Neuron (in vitro differentiated cells): ENCODE data around the gene HES1.
A peak's percentile ranks its signal among the peaks of the same experiment; 100 is the strongest.

Source experiments
- H2AFZ ChIP-seq: one replicate; pipeline ENCODE4 v1.6.1; 2013; ENCODE audit warnings: low read depth, mild to moderate bottlenecking, inconsistent platforms, low read length, moderate library complexity
- H3K27me3 ChIP-seq: one replicate; pipeline ENCODE4 v1.6.1; 2013; ENCODE audit warnings: low read length; ENCODE audit not compliant: insufficient read depth
- H3K36me3 ChIP-seq: one replicate; pipeline ENCODE4 v1.6.1; 2013; ENCODE audit warnings: low read length; ENCODE audit not compliant: insufficient read depth
- H3K4me1 ChIP-seq: one replicate; pipeline ENCODE4 v1.6.1; 2013; ENCODE audit warnings: low read length; ENCODE audit not compliant: insufficient read depth
- H3K4me3 ChIP-seq: 2 replicates; pipeline ENCODE4 v1.5.1; 2013; ENCODE audit warnings: mild to moderate bottlenecking, low read length, moderate library complexity
- H3K9me3 ChIP-seq: one replicate; pipeline ENCODE4 v1.6.1; 2013; ENCODE audit warnings: low read length

HES1 gene

DNA sequence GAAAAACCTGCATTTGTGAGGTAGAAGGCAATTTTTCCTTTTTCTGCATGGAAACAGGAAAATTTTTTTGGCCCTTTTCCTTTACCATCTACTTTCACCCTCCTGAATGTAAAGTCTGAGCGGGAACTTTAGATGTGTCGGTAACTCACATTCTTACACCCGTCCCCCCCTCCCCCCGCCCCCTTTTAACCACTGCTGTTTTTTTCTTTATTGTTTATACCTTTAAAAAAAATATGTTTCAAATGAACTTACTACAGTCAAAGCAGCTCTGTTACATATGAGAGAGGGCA, 487 bp upstream of the HES1 start:
- H3K4me1 ChIP-seq: peaks cover 63% of the 10 kb centered on the region
- peaks cover 20% of the 10 kb centered on the region for H3K27me3 ChIP-seq
- H3K36me3 ChIP-seq: peaks cover 4% of the 10 kb centered on the region
- H3K9me3 ChIP-seq: no peaks in the 10 kb centered on the region
- peak overlapping the region; percentile 69 for H2AFZ ChIP-seq
- H3K4me3 ChIP-seq: peak overlapping the region; percentile 47

DNA sequence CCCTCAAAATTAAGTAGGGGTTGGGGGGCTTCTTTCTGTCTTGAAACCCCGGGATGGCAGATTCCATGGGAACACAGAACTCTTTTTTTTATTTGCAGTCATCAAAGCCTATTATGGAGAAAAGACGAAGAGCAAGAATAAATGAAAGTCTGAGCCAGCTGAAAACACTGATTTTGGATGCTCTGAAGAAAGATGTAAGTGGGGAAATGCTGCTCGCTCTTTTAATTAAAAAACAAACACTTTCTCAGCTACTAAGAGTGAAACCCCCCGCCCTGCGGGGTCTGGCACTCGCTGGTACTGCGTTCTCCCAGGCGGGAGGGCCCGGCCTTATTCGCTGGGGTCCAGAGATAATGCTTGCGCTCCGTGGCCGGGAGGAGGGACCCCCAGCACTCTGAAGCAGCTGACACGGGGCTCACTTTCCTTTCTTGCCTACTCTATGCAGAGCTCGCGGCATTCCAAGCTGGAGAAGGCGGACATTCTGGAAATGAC, 615 bp downstream of the HES1 start:
- no peaks in the 10 kb centered on the region for H3K9me3 ChIP-seq
- no peak overlapping the region for H2AFZ ChIP-seq
- peak overlapping the region; percentile 88 for H3K4me3 ChIP-seq
- H3K4me1 ChIP-seq: peaks cover 59% of the 10 kb centered on the region
- peaks cover 14% of the 10 kb centered on the region for H3K27me3 ChIP-seq
- H3K36me3 ChIP-seq: peaks cover 4% of the 10 kb centered on the region

DNA sequence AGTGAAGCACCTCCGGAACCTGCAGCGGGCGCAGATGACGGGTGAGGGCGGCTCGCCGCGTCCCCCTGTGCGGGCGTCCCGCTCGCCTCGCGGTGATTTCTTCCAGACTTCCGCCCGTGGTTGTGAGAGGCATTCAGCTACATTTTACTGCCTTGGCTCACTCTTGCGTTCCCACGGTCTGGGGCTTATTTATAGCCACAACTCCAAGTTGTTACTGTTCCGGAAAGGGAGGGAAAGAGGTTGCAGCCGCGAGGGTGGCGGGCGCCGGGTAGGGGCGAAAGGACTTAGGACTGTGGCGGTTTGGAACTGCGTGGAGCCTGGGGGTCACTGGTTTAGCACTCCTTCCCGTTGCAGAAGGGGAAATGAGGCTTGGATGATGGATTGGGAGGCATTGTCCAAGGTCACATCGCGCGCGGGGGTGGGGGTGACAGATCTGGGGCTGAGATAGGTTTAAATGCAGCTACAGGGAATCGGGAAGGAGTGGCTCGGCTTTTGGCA, 1.1 kb downstream of the HES1 start:
- H3K36me3 ChIP-seq: peaks cover 4% of the 10 kb centered on the region
- H3K27me3 ChIP-seq: peaks cover 11% of the 10 kb centered on the region
- peaks cover 61% of the 10 kb centered on the region for H3K4me1 ChIP-seq

DNA sequence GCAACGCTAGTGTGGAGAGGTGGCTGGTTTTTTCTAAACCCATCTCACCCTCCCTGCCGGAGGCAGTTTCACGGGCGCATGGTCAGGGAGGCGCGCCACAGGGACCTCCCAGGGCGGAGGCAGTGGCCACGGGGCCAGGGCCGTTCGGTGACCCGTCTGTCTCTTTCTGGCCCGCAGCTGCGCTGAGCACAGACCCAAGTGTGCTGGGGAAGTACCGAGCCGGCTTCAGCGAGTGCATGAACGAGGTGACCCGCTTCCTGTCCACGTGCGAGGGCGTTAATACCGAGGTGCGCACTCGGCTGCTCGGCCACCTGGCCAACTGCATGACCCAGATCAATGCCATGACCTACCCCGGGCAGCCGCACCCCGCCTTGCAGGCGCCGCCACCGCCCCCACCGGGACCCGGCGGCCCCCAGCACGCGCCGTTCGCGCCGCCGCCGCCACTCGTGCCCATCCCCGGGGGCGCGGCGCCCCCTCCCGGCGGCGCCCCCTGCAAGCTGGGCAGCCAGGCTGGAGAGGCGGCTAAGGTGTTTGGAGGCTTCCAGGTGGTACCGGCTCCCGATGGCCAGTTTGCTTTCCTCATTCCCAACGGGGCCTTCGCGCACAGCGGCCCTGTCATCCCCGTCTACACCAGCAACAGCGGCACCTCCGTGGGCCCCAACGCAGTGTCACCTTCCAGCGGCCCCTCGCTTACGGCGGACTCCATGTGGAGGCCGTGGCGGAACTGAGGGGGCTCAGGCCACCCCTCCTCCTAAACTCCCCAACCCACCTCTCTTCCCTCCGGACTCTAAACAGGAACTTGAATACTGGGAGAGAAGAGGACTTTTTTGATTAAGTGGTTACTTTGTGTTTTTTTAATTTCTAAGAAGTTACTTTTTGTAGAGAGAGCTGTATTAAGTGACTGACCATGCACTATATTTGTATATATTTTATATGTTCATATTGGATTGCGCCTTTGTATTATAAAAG, 1.8 kb downstream of the HES1 start:
- peak overlapping the region; percentile 88 for H3K4me3 ChIP-seq
- peaks cover 60% of the 10 kb centered on the region for H3K4me1 ChIP-seq
- H2AFZ ChIP-seq: no peak overlapping the region
- H3K36me3 ChIP-seq: peaks cover 4% of the 10 kb centered on the region
- H3K27me3 ChIP-seq: peaks cover 6% of the 10 kb centered on the region
- no peaks in the 10 kb centered on the region for H3K9me3 ChIP-seq

More for the DNA sequence above, 1.1 kb downstream of the HES1 start:
- no peak overlapping the region for H2AFZ ChIP-seq
- H3K4me3 ChIP-seq: peak overlapping the region; percentile 88
- no peaks in the 10 kb centered on the region for H3K9me3 ChIP-seq

DNA sequence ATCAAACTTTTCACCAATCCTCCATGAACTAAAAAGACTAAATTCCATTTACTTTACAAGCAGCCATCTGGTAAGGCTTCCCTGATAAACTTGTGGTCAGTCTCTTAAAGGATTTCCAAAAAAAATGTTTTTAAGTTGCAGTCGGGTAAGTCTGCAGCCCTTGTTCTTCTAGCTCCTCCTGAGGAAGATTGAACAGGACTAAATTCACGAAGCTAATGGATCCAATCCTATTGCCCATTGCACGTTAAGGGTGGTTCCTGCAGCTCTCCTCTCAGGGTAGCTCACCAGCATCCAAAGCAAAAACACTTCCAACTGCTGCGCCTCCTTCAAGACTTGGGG, 2.8 kb downstream of the HES1 start:
- Histone ChIP-seq H3K9me3 (no peaks in the 10 kb centered on the region), H3K4me1 (peaks cover 52% of the 10 kb centered on the region)

DNA sequence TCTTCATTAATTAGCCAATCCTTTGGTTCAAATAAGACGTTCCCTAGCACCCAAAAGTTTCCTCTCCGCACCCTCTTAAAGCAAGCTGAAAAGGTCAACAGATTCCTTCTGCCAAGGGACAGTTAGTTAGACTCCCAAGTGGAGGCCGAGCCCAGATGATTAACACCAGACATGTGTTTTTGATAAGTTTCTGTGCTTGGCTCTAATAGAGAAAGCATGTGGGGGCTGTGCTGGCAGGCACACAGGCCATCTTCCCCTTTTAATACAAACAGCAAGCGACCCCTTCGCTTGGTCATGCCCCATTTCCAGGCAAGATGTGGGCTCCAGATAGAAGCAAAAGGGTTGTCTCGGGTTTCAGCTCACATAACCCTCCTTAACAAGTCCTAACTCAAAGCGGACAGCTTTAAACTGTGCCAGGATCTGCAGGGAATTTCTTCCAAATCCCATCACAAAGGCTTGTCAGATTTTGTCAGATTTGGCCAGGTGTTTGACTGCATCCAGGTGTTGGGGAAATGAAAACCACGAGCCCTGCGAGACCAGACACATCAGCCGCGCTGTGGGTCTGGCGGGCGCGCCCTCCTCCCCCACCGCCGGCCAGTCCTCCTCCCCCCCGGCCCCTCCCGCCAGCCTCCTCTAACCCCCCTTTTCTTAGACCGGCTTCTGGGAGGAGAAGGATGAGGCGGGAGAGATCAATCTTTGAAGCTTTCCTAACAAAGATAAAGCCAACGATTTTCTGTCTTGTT, 3.3 kb downstream of the HES1 start:
- Histone ChIP-seq H2AFZ (no peak overlapping the region), H3K36me3 (peaks cover 4% of the 10 kb centered on the region), H3K9me3 (no peaks in the 10 kb centered on the region), H3K27me3 (no peaks in the 10 kb centered on the region), H3K4me1 (peaks cover 51% of the 10 kb centered on the region), H3K4me3 (peak overlapping the region; percentile 88)

More for the DNA sequence above, 2.8 kb downstream of the HES1 start:
- Histone ChIP-seq H3K27me3 (no peaks in the 10 kb centered on the region), H3K4me3 (peak overlapping the region; percentile 88), H3K36me3 (peaks cover 4% of the 10 kb centered on the region), H2AFZ (no peak overlapping the region)

DNA sequence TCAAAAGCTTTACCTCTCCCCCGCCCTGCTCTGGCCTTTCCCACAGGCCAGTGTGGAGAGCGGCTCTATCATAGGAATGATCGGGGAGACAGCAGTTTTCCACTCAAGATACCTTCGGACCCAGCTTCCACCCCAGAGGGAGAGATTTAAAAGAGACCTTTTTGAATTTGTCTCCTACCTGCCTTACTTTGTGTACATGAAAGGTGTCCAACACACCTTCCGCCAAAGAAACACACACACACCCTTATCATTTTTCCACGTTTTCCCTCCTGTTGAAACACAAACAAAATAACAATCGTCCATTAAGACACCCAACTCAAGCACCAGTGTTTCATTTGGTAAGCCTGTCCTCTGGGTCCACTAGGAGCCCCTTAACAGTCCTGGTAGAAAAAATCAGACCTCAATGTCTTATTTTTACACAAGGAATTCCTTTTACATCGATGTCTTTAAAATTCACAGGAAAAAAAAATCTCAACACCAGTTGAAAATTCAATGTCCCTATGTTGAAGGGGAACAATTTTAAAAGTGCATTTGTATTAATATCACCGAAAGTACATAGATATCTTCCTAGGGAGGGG, 4.0 kb downstream of the HES1 start:
- Histone ChIP-seq H3K9me3 (no peaks in the 10 kb centered on the region), H3K27me3 (no peaks in the 10 kb centered on the region), H2AFZ (no peak overlapping the region), H3K4me1 (peaks cover 51% of the 10 kb centered on the region), H3K36me3 (peaks cover 4% of the 10 kb centered on the region), H3K4me3 (peak overlapping the region; percentile 1)

DNA sequence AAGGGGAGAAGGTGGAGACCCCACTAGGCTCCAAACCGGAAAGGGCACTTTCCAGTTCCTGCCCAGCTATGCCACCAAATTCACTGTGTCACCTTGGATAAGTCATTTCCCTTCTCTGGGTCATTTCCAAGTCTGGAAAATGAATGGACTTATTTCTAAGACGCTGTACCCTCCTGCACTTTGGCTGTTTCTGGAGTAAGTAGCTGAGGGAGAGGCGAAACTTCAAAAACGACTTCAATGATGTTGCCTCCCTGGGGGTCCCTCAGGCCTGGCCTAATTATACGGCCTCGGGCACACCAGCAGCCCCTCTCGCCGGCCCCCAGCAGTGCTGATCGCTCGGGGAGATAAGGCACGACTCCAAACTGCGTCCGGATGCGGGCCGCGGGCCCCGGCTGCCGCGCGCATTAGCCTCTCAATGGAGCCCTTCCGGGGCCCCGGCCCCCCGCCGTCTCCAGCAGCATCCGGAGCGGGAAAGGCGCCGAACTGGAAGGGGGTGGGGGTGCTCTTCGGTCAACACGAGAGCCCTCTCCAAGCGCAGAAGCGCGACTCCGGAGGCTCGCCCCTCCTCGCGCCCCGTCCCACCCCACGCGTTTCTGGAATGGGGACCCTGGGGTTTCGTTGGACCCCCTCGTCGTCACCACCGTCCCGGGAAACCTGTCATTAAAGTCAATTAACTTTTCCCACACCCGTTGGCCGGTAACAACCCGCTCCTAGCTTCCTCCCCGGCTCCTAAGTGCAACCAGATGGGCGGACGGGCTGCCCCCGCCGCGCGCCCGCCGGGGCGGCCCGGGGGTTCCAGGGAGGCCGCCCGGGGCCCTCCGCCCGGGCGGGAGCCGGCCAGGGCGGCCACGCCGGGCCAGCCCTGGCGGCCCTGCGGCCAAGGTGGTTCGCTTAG, 4.8 kb downstream of the HES1 start:
- peaks cover 4% of the 10 kb centered on the region for H3K36me3 ChIP-seq
- H3K4me1 ChIP-seq: peaks cover 47% of the 10 kb centered on the region
- no peaks in the 10 kb centered on the region for H3K27me3 ChIP-seq
- H2AFZ ChIP-seq: peak overlapping the region; percentile 43
- no peaks in the 10 kb centered on the region for H3K9me3 ChIP-seq
- peak overlapping the region; percentile 44 for H3K4me3 ChIP-seq

DNA sequence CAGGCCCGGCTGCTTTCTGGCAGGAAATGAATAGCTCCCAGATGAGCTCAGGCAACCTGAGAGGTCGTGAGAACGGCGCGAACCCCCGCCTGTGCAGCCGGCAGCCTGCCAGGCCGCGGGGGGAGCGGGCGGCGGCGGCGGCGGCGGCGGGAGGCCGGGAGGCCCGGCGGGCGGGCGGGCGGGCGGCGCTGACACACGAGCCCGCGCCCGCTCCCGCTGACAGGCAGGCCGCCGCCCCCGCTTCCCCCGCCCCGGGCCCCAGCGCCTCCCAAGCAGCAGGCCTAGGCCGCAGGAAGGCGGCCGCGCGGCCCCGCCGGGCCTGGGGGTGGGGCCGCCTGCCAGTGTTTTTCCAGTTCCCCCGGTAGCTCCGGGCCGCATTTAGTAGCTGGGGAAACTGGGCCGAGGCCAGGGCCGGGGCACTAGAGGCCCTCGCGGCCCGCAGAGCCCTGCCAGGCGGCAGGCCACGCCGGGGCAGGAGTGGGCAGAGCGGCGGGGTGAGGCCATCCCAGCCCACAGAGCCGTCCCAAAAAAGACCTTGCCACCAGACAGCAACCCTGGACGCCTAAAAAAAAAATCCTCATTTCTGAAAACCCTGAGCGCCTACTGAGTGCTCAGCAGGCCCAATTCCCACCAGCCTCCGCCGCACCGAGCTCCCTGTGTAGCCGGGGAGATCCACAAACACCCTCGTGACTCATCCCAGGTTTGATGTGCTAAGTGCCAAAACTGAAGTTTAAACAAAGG, 5.6 kb downstream of the HES1 start:
- H3K4me3 ChIP-seq: peak overlapping the region; percentile 47
- peaks cover 4% of the 10 kb centered on the region for H3K36me3 ChIP-seq

DNA sequence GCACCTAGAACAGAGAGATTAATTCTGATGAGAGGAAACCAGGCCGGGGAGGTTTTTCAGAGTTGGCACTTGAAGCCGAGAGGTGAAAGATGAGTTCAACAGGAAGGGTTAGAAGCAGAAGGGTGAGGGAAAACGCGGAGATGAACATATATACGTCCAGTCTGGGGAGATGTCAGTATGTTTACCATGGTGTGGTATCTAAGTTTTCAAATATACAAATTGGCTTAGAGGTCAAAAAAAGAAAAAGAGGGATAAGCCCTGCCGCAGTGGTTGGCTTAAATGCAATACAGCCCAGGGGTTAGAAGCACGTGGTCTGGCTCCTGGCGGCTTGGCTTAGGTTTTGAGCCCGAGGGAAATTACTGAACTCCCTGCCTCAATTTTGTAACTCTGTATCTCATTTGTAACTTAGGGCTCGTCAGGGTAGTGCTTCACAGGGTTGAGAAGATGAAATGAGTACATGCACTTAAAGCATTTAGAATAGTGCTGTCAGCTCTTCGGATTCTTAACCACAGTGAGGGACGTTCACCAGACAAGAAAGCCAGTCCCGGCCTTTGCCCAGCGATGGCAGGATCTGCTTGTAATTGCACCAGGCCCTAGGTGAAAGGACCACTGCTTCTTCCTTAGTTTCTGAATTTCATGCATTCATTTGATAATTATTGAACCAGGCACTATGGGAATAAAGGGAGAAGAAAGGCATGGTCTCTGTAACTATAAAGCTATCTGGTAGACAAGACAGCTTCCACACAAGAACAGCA, 6.4 kb downstream of the HES1 start:
- H3K4me3 ChIP-seq: peak overlapping the region; percentile 47
- H3K4me1 ChIP-seq: peaks cover 43% of the 10 kb centered on the region
- H2AFZ ChIP-seq: no peak overlapping the region
- H3K9me3 ChIP-seq: no peaks in the 10 kb centered on the region
- H3K36me3 ChIP-seq: peaks cover 4% of the 10 kb centered on the region
- no peaks in the 10 kb centered on the region for H3K27me3 ChIP-seq

More for the DNA sequence above, 5.6 kb downstream of the HES1 start:
- Histone ChIP-seq H3K4me1 (peaks cover 47% of the 10 kb centered on the region), H3K9me3 (no peaks in the 10 kb centered on the region), H2AFZ (no peak overlapping the region), H3K27me3 (no peaks in the 10 kb centered on the region)

DNA sequence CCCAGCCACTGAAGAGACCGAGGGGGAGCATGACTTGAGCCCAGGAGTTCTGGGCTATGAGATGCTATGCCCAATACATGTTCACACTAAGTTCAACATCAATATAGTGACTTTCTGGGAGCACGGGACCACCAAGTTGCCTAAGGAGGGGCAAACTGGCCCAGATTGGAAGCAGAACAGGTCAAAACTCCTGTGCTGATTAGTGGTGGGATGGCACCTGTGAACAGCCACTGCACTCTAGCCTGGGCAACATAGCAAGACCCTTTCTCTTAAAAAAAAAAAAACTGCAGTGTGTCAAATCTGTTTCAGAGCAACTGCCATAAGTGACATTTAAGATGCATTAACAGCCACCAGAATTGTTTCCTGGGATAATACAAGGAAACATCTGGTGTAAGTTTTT, 9.8 kb downstream of the HES1 start:
- peaks cover 16% of the 10 kb centered on the region for H3K4me1 ChIP-seq

More for the DNA sequence above, 9.8 kb downstream of the HES1 start:
- no peak overlapping the region for H3K4me3 ChIP-seq
- no peak overlapping the region for H2AFZ ChIP-seq
- H3K9me3 ChIP-seq: no peaks in the 10 kb centered on the region
- H3K36me3 ChIP-seq: no peaks in the 10 kb centered on the region
- H3K27me3 ChIP-seq: peaks cover 2% of the 10 kb centered on the region
